Measurements from ENCODE around the gene PRKAG1.

Gene PRKAG1

GRCh38 chr12:49059045-49059298 is 40.4 kb upstream of the PRKAG1 start:
- peaks cover 18% of the 10 kb centered on the region for H3K36me3 ChIP-seq (ENCODE audit: insufficient read depth, low read length)
- H3K9ac ChIP-seq (ENCODE audit: insufficient read length), result peak overlapping the region; percentile 98
- no peak for TF ChIP-seq POLR2AphosphoS5 (IDR thresholded peaks at IDR 0.05; ENCODE audit: borderline replicate concordance, low read depth, low read length)
- no peak for TF ChIP-seq FOXP2 (optimal IDR thresholded peaks at IDR 0.05; ENCODE audit: control extremely low read depth, extremely low read length, insufficient read depth)
- no peak for TF ChIP-seq EZH2 (IDR thresholded peaks at IDR 0.05)
- 0 out of 2 replicates have a peak overlapping the region, but pooled peaks have one; percentile 97 for H3K27ac ChIP-seq
- peak overlapping the region; percentile 95 for H3K4me3 ChIP-seq
- no peaks in the 10 kb centered on the region for H3K9me3 ChIP-seq (ENCODE audit: low read depth, low read length)
- DNase-seq (ENCODE audit: low read depth, low spot score), result no peak

GRCh38 chr12:49058366-49059044 is 39.9 kb upstream of the PRKAG1 start:
- no peak for DNase-seq (ENCODE audit: low read depth, low spot score)
- peak overlapping the region; percentile 95 for H3K4me3 ChIP-seq
- no peak overlapping the region for H3K27ac ChIP-seq
- TF ChIP-seq FOXP2 (optimal IDR thresholded peaks at IDR 0.05; ENCODE audit: control extremely low read depth, extremely low read length, insufficient read depth) (no peak), POLR2AphosphoS5 (IDR thresholded peaks at IDR 0.05; ENCODE audit: borderline replicate concordance, low read depth, low read length) (no peak), EZH2 (IDR thresholded peaks at IDR 0.05) (no peak)
- H3K9ac ChIP-seq (ENCODE audit: insufficient read length), result peak overlapping the region; percentile 98
- H3K36me3 ChIP-seq (ENCODE audit: insufficient read depth, low read length), result peaks cover 23% of the 10 kb centered on the region
- H3K9me3 ChIP-seq (ENCODE audit: low read depth, low read length), result no peaks in the 10 kb centered on the region

GRCh38 chr12:49057888-49058287 is 39.3 kb upstream of the PRKAG1 start:
- TF ChIP-seq EZH2 (IDR thresholded peaks at IDR 0.05) (no peak), FOXP2 (optimal IDR thresholded peaks at IDR 0.05; ENCODE audit: control extremely low read depth, extremely low read length, insufficient read depth) (no peak), POLR2AphosphoS5 (IDR thresholded peaks at IDR 0.05; ENCODE audit: borderline replicate concordance, low read depth, low read length) (no peak)
- Histone ChIP-seq H3K27ac (no peak overlapping the region; the same call in 1 of the 2 replicates), H3K4me3 (peak overlapping the region; percentile 95), H3K9ac (ENCODE audit: insufficient read length) (peak overlapping the region; percentile 98), H3K9me3 (ENCODE audit: low read depth, low read length) (no peaks in the 10 kb centered on the region), H3K36me3 (ENCODE audit: insufficient read depth, low read length) (peaks cover 29% of the 10 kb centered on the region)
- DNase-seq (ENCODE audit: low read depth, low spot score), result no peak

- no peaks in the 10 kb centered on the region for H3K9me3 ChIP-seq (ENCODE audit: low read depth, low read length)
- H3K9ac ChIP-seq (ENCODE audit: insufficient read length), result peak overlapping the region; percentile 98
- peak overlapping the region; percentile 95 for H3K4me3 ChIP-seq
- peak; percentile 62 for DNase-seq (ENCODE audit: low read depth, low spot score)
- H3K27ac ChIP-seq, result peak overlapping the region; percentile 84
- H3K36me3 ChIP-seq (ENCODE audit: insufficient read depth, low read length), result peaks cover 46% of the 10 kb centered on the region
- TF ChIP-seq FOXP2 (optimal IDR thresholded peaks at IDR 0.05; ENCODE audit: control extremely low read depth, extremely low read length, insufficient read depth), result peak; percentile 38
- TF ChIP-seq POLR2AphosphoS5 (IDR thresholded peaks at IDR 0.05; ENCODE audit: borderline replicate concordance, low read depth, low read length), result no peak
- no peak for TF ChIP-seq EZH2 (IDR thresholded peaks at IDR 0.05)
Observed at GRCh38 chr12:49055978-49056754, 37.6 kb upstream of the PRKAG1 start.

GRCh38 chr12:49055092-49055491 is 36.5 kb upstream of the PRKAG1 start:
- Histone ChIP-seq H3K4me3 (no peak overlapping the region), H3K27ac (no peak overlapping the region), H3K9ac (ENCODE audit: insufficient read length) (no peak overlapping the region), H3K9me3 (ENCODE audit: low read depth, low read length) (no peaks in the 10 kb centered on the region), H3K36me3 (ENCODE audit: insufficient read depth, low read length) (peaks cover 57% of the 10 kb centered on the region)
- no peak for DNase-seq (ENCODE audit: low read depth, low spot score)
- TF ChIP-seq FOXP2 (optimal IDR thresholded peaks at IDR 0.05; ENCODE audit: control extremely low read depth, extremely low read length, insufficient read depth) (no peak), EZH2 (IDR thresholded peaks at IDR 0.05) (no peak), POLR2AphosphoS5 (IDR thresholded peaks at IDR 0.05; ENCODE audit: borderline replicate concordance, low read depth, low read length) (no peak)

GRCh38 chr12:49054524-49054923 is 35.9 kb upstream of the PRKAG1 start:
- Histone ChIP-seq H3K4me3 (no peak overlapping the region), H3K36me3 (ENCODE audit: insufficient read depth, low read length) (peaks cover 63% of the 10 kb centered on the region), H3K27ac (no peak overlapping the region), H3K9ac (ENCODE audit: insufficient read length) (no peak overlapping the region), H3K9me3 (ENCODE audit: low read depth, low read length) (no peaks in the 10 kb centered on the region)
- TF ChIP-seq FOXP2 (optimal IDR thresholded peaks at IDR 0.05; ENCODE audit: control extremely low read depth, extremely low read length, insufficient read depth), result no peak
- TF ChIP-seq POLR2AphosphoS5 (IDR thresholded peaks at IDR 0.05; ENCODE audit: borderline replicate concordance, low read depth, low read length), result no peak
- no peak for TF ChIP-seq EZH2 (IDR thresholded peaks at IDR 0.05)
- no peak for DNase-seq (ENCODE audit: low read depth, low spot score)

- DNase-seq (ENCODE audit: low read depth, low spot score), result no peak
Observed at GRCh38 chr12:49054096-49054495, 35.5 kb upstream of the PRKAG1 start.

GRCh38 chr12:49052451-49053208 is 34.1 kb upstream of the PRKAG1 start:
- Histone ChIP-seq H3K9me3 (ENCODE audit: low read depth, low read length) (no peaks in the 10 kb centered on the region), H3K4me3 (no peak overlapping the region), H3K36me3 (ENCODE audit: insufficient read depth, low read length) (peaks cover 82% of the 10 kb centered on the region), H3K27ac (no peak overlapping the region), H3K9ac (ENCODE audit: insufficient read length) (no peak overlapping the region)
- no peak for DNase-seq (ENCODE audit: low read depth, low spot score)
- no peak for TF ChIP-seq EZH2 (IDR thresholded peaks at IDR 0.05)
- TF ChIP-seq FOXP2 (optimal IDR thresholded peaks at IDR 0.05; ENCODE audit: control extremely low read depth, extremely low read length, insufficient read depth), result no peak
- no peak for TF ChIP-seq POLR2AphosphoS5 (IDR thresholded peaks at IDR 0.05; ENCODE audit: borderline replicate concordance, low read depth, low read length)

More at GRCh38 chr12:49054096-49054495, 35.5 kb upstream of the PRKAG1 start:
- Histone ChIP-seq H3K9me3 (ENCODE audit: low read depth, low read length) (no peaks in the 10 kb centered on the region), H3K9ac (ENCODE audit: insufficient read length) (no peak overlapping the region), H3K27ac (no peak overlapping the region), H3K4me3 (no peak overlapping the region), H3K36me3 (ENCODE audit: insufficient read depth, low read length) (peaks cover 67% of the 10 kb centered on the region)
- TF ChIP-seq POLR2AphosphoS5 (IDR thresholded peaks at IDR 0.05; ENCODE audit: borderline replicate concordance, low read depth, low read length) (no peak), EZH2 (IDR thresholded peaks at IDR 0.05) (no peak), FOXP2 (optimal IDR thresholded peaks at IDR 0.05; ENCODE audit: control extremely low read depth, extremely low read length, insufficient read depth) (no peak)
